H1 (cell line): Measurements from ENCODE around the gene EEF1AKMT2. TPM values are rescaled to one million over a fixed set of nuclear protein-coding genes. Genes with fewer than 3 reads are reported as not detected.

Experiments
- CTCF ChIA-PET: fragments of 300-600 bp; sonication (Branson Sonifier 250); formaldehyde crosslinking; loops from one replicate; lab custom pipeline; 2021; ENCODE audit not compliant: partially characterized antibody; lab: Charles Lee
- POLR2A ChIA-PET: fragments of 300-600 bp; sonication (Branson Sonifier 250); formaldehyde crosslinking; loops from one replicate; lab custom pipeline; 2021; ENCODE audit warnings: inconsistent platforms; ENCODE audit not compliant: partially characterized antibody; lab: Charles Lee
- DNase-seq, 2 experiments: peaks; one replicate each; pipeline versions ENCODE4 v3.0.0 to v3.0.0-alpha.2; 2010 to 2022; ENCODE audit warnings: low spot score in 2 of 2, low read depth in 1 of 2, mixed read lengths in 1 of 2
- FAIRE-seq: peaks from 2 replicates; lab custom pipeline; 2011; peaks lifted over from hg19 to GRCh38; lab: Jason Lieb, UNC
- H2AFZ ChIP-seq: 2 replicates; pipeline ENCODE4 v1.8.1; 2012; ENCODE audit warnings: low read length, inconsistent platforms
- H2AK5ac ChIP-seq: 2 replicates; pipeline ENCODE4 v1.6.1; 2013; ENCODE audit warnings: low read depth, low read length
- H2BK120ac ChIP-seq: replicated peaks from 2 replicates; pipeline ENCODE3; 2013; ENCODE audit warnings: low read depth, low read length, inconsistent platforms
- H2BK12ac ChIP-seq: 2 replicates; pipeline ENCODE4 v1.6.1; 2013; ENCODE audit warnings: low read depth, low read length
- H2BK15ac ChIP-seq: 2 replicates; pipeline ENCODE4 v1.6.1; 2013; ENCODE audit warnings: low read length
- H2BK20ac ChIP-seq: 2 replicates; pipeline ENCODE4 v1.6.1; 2013; ENCODE audit warnings: low read length
- H2BK5ac ChIP-seq: 2 replicates; pipeline ENCODE4 v1.6.1; 2013; ENCODE audit warnings: low read depth, low read length
- H3K14ac ChIP-seq: 2 replicates; pipeline ENCODE4 v1.6.1; 2013; ENCODE audit warnings: inconsistent platforms; ENCODE audit not compliant: insufficient read length
- H3K18ac ChIP-seq: 2 replicates; pipeline ENCODE4 v1.6.1; 2013; ENCODE audit warnings: low read length; ENCODE audit errors: extremely low read depth
- H3K23ac ChIP-seq: 2 replicates; pipeline ENCODE4 v1.6.1; 2013; ENCODE audit warnings: inconsistent platforms; ENCODE audit not compliant: insufficient read length
- H3K23me2 ChIP-seq: 2 replicates; pipeline ENCODE4 v1.6.1; 2013; ENCODE audit warnings: low read depth, low read length
- H3K27ac ChIP-seq: 2 replicates; pipeline ENCODE4 v1.6.1; 2011; ENCODE audit warnings: low read depth, low read length, inconsistent platforms
- H3K27me3 ChIP-seq, 4 experiments: replicated peaks in 1 of 4; 1 replicate in 1 of 4; 2 replicates in 3 of 4; pipeline versions ENCODE4 v1.6.1 to v1.8.1; 2011 to 2013; ENCODE audit warnings: low read length in 3 of 4, mild to moderate bottlenecking in 3 of 4, inconsistent platforms in 2 of 4, mixed read lengths in 2 of 4, moderate library complexity in 1 of 4; ENCODE audit not compliant: control insufficient read depth in 3 of 4, insufficient read depth in 3 of 4; ENCODE audit errors: extremely low read depth in 1 of 4
- H3K36me3 ChIP-seq, 4 experiments: 2 replicates each; pipeline versions ENCODE4 v1.6.1 to v1.8.1; 2011 to 2013; ENCODE audit warnings: mild to moderate bottlenecking in 4 of 4, low read length in 3 of 4, moderate library complexity in 2 of 4, control low read depth in 1 of 4, inconsistent platforms in 1 of 4; ENCODE audit not compliant: insufficient read depth in 4 of 4, control insufficient read depth in 2 of 4
- H3K4ac ChIP-seq: replicated peaks from 2 replicates; pipeline ENCODE3; 2013; ENCODE audit warnings: low read length, low read depth, mixed read lengths, inconsistent platforms; ENCODE audit not compliant: insufficient read length
- H3K4me1 ChIP-seq, 4 experiments: replicated peaks in 1 of 4; 1 replicate in 1 of 4; 2 replicates in 3 of 4; pipeline versions ENCODE4 v1.6.1 to v1.8.1; 2011 to 2013; ENCODE audit warnings: low read length in 3 of 4, inconsistent platforms in 2 of 4, mixed read lengths in 1 of 4; ENCODE audit not compliant: insufficient read depth in 4 of 4, control insufficient read depth in 3 of 4
- H3K4me2 ChIP-seq, 2 experiments: 2 replicates each; pipeline versions ENCODE4 v1.6.1 to v1.8.1; 2011 to 2013; ENCODE audit warnings: low read depth in 2 of 2, low read length in 2 of 2, control low read depth in 1 of 2, inconsistent platforms in 1 of 2, mild to moderate bottlenecking in 1 of 2; ENCODE audit not compliant: insufficient read depth in 1 of 2
- H3K4me3 ChIP-seq, 4 experiments: fragments of 200-600, 300-600 bp in 1 of 4; sonication (generic), shearing (Covaris generic), sonication (Bioruptor Twin) in 1 of 4; 2 replicates each; pipeline versions ENCODE4 v1.5.1 to v1.8.1; 2011 to 2016; ENCODE audit warnings: low read length in 4 of 4, low read depth in 3 of 4, control low read depth in 2 of 4, inconsistent platforms in 2 of 4, mild to moderate bottlenecking in 2 of 4, mixed read lengths in 1 of 4, moderate library complexity in 1 of 4; ENCODE audit not compliant: insufficient read depth in 2 of 4; ENCODE audit errors: extremely low read depth in 1 of 4
- H3K56ac ChIP-seq: replicated peaks from 2 replicates; pipeline ENCODE3; 2013; ENCODE audit warnings: low read depth, mild to moderate bottlenecking, mixed read lengths, low read length, inconsistent platforms; ENCODE audit not compliant: insufficient read length
- H3K79me1 ChIP-seq: 2 replicates; pipeline ENCODE4 v1.6.1; 2013; ENCODE audit warnings: low read depth, low read length, control low read depth
- H3K79me2 ChIP-seq, 2 experiments: 2 replicates each; pipeline versions ENCODE4 v1.6.1 to v1.8.1; 2012 to 2013; ENCODE audit warnings: low read length in 2 of 2, mild to moderate bottlenecking in 2 of 2, inconsistent platforms in 1 of 2; ENCODE audit not compliant: insufficient read depth in 2 of 2, control insufficient read depth in 1 of 2
- H3K9ac ChIP-seq, 4 experiments: replicated peaks in 1 of 4; 1 replicate in 1 of 4; 2 replicates in 3 of 4; pipeline versions ENCODE4 v1.6.1 to v1.8.1; 2011 to 2013; ENCODE audit warnings: low read depth in 3 of 4, low read length in 3 of 4, control low read depth in 2 of 4, mild to moderate bottlenecking in 2 of 4, moderate library complexity in 2 of 4, inconsistent platforms in 1 of 4; ENCODE audit errors: extremely low read depth in 1 of 4
- H3K9me3 ChIP-seq, 2 experiments: 2 replicates each; pipeline versions ENCODE4 v1.6.1 to v1.8.1; 2012 to 2013; ENCODE audit warnings: mild to moderate bottlenecking in 2 of 2, moderate library complexity in 2 of 2, control low read depth in 1 of 2, inconsistent platforms in 1 of 2, low read depth in 1 of 2, low read length in 1 of 2, mixed read lengths in 1 of 2; ENCODE audit not compliant: insufficient read depth in 2 of 2
- H4K20me1 ChIP-seq, 2 experiments: replicated peaks in 1 of 2; 2 replicates each; pipeline versions ENCODE3 to v1.8.1; 2011 to 2013; ENCODE audit warnings: inconsistent platforms in 2 of 2, low read length in 2 of 2, mild to moderate bottlenecking in 1 of 2; ENCODE audit not compliant: insufficient read depth in 2 of 2, control insufficient read depth in 1 of 2
- H4K5ac ChIP-seq: 2 replicates; pipeline ENCODE4 v1.6.1; 2013; ENCODE audit warnings: low read length, low read depth, mixed read lengths, inconsistent platforms; ENCODE audit not compliant: insufficient read length
- H4K8ac ChIP-seq: 2 replicates; pipeline ENCODE4 v1.8.0; 2013; ENCODE audit warnings: mild to moderate bottlenecking, moderate library complexity, low read length, inconsistent platforms; ENCODE audit not compliant: insufficient read depth; ENCODE audit errors: extremely low read depth
- H4K91ac ChIP-seq: replicated peaks from 2 replicates; pipeline ENCODE3; 2013; ENCODE audit warnings: low read length, mixed read lengths, inconsistent platforms; ENCODE audit not compliant: insufficient read length
- BACH1 ChIP-seq: IDR thresholded peaks from 2 replicates; pipeline ENCODE4 v1.6.1; 2012; ENCODE audit warnings: low read length, improper control_type of control experiment
- CEBPB ChIP-seq: IDR thresholded peaks from 2 replicates; pipeline ENCODE4 v1.6.1; 2012; ENCODE audit warnings: low read depth, low read length
- CHD1 ChIP-seq: IDR thresholded peaks from 2 replicates; pipeline ENCODE4 v1.6.1; 2012; ENCODE audit warnings: low read depth, low read length, improper control_type of control experiment
- CTBP2 ChIP-seq: IDR thresholded peaks from 2 replicates; pipeline ENCODE4 v1.7.0; 2011; ENCODE audit warnings: borderline replicate concordance, mild to moderate bottlenecking, moderate library complexity, mixed read lengths, low read length; ENCODE audit not compliant: insufficient read depth, insufficient read length
- FOSL1 ChIP-seq: IDR thresholded peaks from 2 replicates; pipeline ENCODE4 v1.6.1; 2011; ENCODE audit warnings: mild to moderate bottlenecking, low read depth, low read length, moderate library complexity; ENCODE audit not compliant: insufficient read depth
- KDM1A ChIP-seq: fragments of 200-600, 300-600 bp; sonication (generic); IDR thresholded peaks from 2 replicates; pipeline ENCODE4 v1.7.1; 2016; ENCODE audit warnings: mild to moderate bottlenecking, low read length, borderline replicate concordance
- MAFK ChIP-seq: IDR thresholded peaks from 2 replicates; pipeline ENCODE4 v1.6.1; 2012; ENCODE audit warnings: low read depth, mild to moderate bottlenecking, improper control_type of control experiment, low read length
- POLR2A ChIP-seq, 2 experiments: IDR thresholded peaks; 1 replicate in 1 of 2; 2 replicates in 1 of 2; pipeline ENCODE4 v1.6.1; 2011; ENCODE audit warnings: low read depth in 2 of 2, low read length in 2 of 2, mild to moderate bottlenecking in 2 of 2; ENCODE audit errors: control extremely low read depth in 1 of 2
- RAD21 ChIP-seq, 2 experiments: IDR thresholded peaks in 1 of 2; conservative IDR thresholded peaks in 1 of 2; 2 replicates each; pipeline ENCODE4 v1.6.1; 2011; ENCODE audit warnings: low read depth in 2 of 2, low read length in 2 of 2, improper control_type of control experiment in 1 of 2, inconsistent platforms in 1 of 2, mild to moderate bottlenecking in 1 of 2, moderate library complexity in 1 of 2
- RBBP5 ChIP-seq: IDR thresholded peaks from 2 replicates; pipeline ENCODE4 v1.7.1; 2012; ENCODE audit warnings: low read depth, mild to moderate bottlenecking, inconsistent platforms, low read length, moderate library complexity, borderline replicate concordance
- RFX5 ChIP-seq: IDR thresholded peaks from 2 replicates; pipeline ENCODE4 v1.6.1; 2011; ENCODE audit warnings: low read depth, low read length, improper control_type of control experiment, borderline replicate concordance
- SIX5 ChIP-seq: IDR thresholded peaks from 2 replicates; pipeline ENCODE4 v1.6.1; 2011; ENCODE audit warnings: mild to moderate bottlenecking, low read depth, low read length
- TAF1 ChIP-seq: IDR thresholded peaks from 2 replicates; pipeline ENCODE4 v1.6.1; 2011; ENCODE audit warnings: mild to moderate bottlenecking, low read depth, low read length
- TAF7 ChIP-seq: optimal IDR thresholded peaks from 2 replicates; pipeline ENCODE3; 2011; ENCODE audit warnings: low read depth, mild to moderate bottlenecking, inconsistent platforms, low read length, moderate library complexity, borderline replicate concordance
- TEAD4 ChIP-seq: IDR thresholded peaks from 2 replicates; pipeline ENCODE4 v1.6.1; 2012; ENCODE audit warnings: low read depth, low read length, inconsistent platforms, mixed read lengths
- YY1 ChIP-seq: IDR thresholded peaks from 2 replicates; pipeline ENCODE4 v1.6.1; 2011; ENCODE audit warnings: low read depth, mild to moderate bottlenecking, low read length
- WGBS, 2 experiments: shearing (Covaris generic) in 1 of 2; methylation state at CpG; one replicate each; pipeline versions ENCODE4 v1.1.6 to v1.1.7; 2013 to 2015; ENCODE audit warnings: low lambda C conversion rate in 2 of 2, mixed read lengths in 2 of 2, inconsistent platforms in 1 of 2, low coverage in 1 of 2, missing lambda C conversion rate in 1 of 2; ENCODE audit not compliant: insufficient replicate concordance in 2 of 2, insufficient coverage in 1 of 2, insufficient read length in 1 of 2; ENCODE audit errors: extremely low coverage in 1 of 2, missing lambda C conversion rate in 1 of 2; 5-methylcytosine and 5-hydroxymethylcytosine counted together
- polyA plus RNA-seq, 7 experiments: library from polyadenylated mRNA; depleted of rRNA in 3 of 7; stranded (reverse) in 5 of 7; unstranded in 2 of 7; fragments of >200 nt in 5 of 7; fragments of 200-250 nt in 2 of 7; gene quantifications; 1 replicate in 5 of 7; 2 replicates in 1 of 7; 4 replicates in 1 of 7; pipeline versions ENCODE4 v1.2.1 to v1.2.3, GENCODE V29; 2011 to 2013; ENCODE audit warnings: missing spikeins in 2 of 7, mixed read lengths in 2 of 7
- total RNA-seq: library from RNA; stranded (reverse); fragmentation: NEBNext Ultra II Directional; extraction: Animal tissue kit (Norgen Biotek cat#: 25700); gene quantifications from 2 replicates; pipeline ENCODE4 v1.2.1, GENCODE V29; 2021

The EEF1AKMT2 gene
- total and polyA plus RNA-seq, 2 of the 8 experiments (the other 6 are each of a cell fraction or from before 2014, with no cell fraction given), result 9.8 to 26.8 TPM

DNA sequence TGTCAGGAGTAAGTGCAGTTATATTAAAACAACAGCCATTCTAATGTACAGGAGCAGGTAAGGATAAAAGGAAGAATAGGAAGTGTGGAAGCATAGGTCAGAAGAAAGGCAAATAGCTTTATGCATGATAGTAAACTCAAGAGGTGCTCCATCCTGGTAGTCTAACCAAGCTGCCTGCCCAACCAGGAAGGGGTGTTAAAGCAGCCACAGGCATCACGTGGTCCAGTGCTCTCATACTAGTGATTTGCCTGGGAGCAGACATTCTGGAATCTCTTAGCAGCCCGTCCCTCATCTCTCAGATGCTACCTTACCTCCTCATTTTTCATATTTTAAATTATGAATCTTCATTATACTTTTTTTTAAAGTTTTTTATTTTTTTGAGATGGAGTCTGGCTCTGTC lies 28.4 kb upstream of the EEF1AKMT2 start:
- Histone ChIP-seq H2BK120ac (no peak overlapping the region), H4K5ac (no peak overlapping the region), H3K23me2 (no peaks in the 10 kb centered on the region), H3K4me1 (no peaks in the 10 kb centered on the region), H4K20me1 (peaks cover 0 to 1% of the 10 kb centered on the region in 2 experiments), H3K27me3 (no peaks in the 10 kb centered on the region), H3K56ac (no peak overlapping the region), H2BK15ac (no peak overlapping the region), H3K18ac (no peak overlapping the region), H3K9me3 (no peaks in the 10 kb centered on the region), H3K14ac (no peak overlapping the region), H3K27ac (no peak overlapping the region), H2AK5ac (no peak overlapping the region), H3K4ac (no peak overlapping the region), H2BK20ac (no peak overlapping the region), H4K8ac (no peak overlapping the region), H3K79me1 (no peaks in the 10 kb centered on the region), H2BK5ac (no peak overlapping the region), H3K79me2 (no peaks in the 10 kb centered on the region), H3K36me3 (peaks cover 0 to 13% (median 8%) of the 10 kb centered on the region in 4 experiments; a peak in 4 of 8 replicates), H3K4me2 (no peak overlapping the region), H3K4me3 (no peak overlapping the region), H4K91ac (no peak overlapping the region), H2BK12ac (no peak overlapping the region), H3K9ac (no peak overlapping the region), H3K23ac (no peak overlapping the region), H2AFZ (no peak overlapping the region)
- POLR2A ChIA-PET, result no interaction called here
- CTCF ChIA-PET, result no interaction called here
- WGBS, 2 experiments, result 95% methylated on average over 2 of the region's 2 CpGs; no CpG with 5 or more reads in 1 of the 2 experiments
- FAIRE-seq (no peak), DNase-seq (no peak)
- TF ChIP-seq POLR2A (IDR thresholded peaks at IDR 0.05; ENCODE audit: control extremely low read depth in 1 of 2, low read depth in 2 of 2, low read length in 2 of 2), result no peak
- no peak for TF ChIP-seq CTBP2
- TF ChIP-seq RAD21 (IDR thresholded peaks at IDR 0.05 in 1 of 2, conservative IDR thresholded peaks at IDR 0.05 in 1 of 2; ENCODE audit: low read depth in 2 of 2, low read length in 2 of 2), result no peak
- no peak for TF ChIP-seq TEAD4
- no peak for TF ChIP-seq KDM1A
- no peak for TF ChIP-seq FOSL1
- TF ChIP-seq YY1, result no peak
- no peak for TF ChIP-seq RFX5
- TF ChIP-seq CHD1, result no peak
- no peak for TF ChIP-seq MAFK
- TF ChIP-seq TAF1, result no peak
- TF ChIP-seq SIX5, result no peak
- TF ChIP-seq BACH1, result no peak
- no peak for TF ChIP-seq CEBPB
- TF ChIP-seq TAF7, result no peak
- TF ChIP-seq RBBP5, result no peak
